Spleen (tissue), 11 donors: ENCODE data around the gene DPEP2NB. TPM values are rescaled to one million over a fixed set of nuclear protein-coding genes. Genes with fewer than 3 reads are reported as not detected.

ENCODE experiments used
- DNase-seq: peaks from one replicate; pipeline ENCODE4 v3.0.0-alpha.2; 2020
- H3K27ac ChIP-seq, 8 donors: fragments of 200-600 bp; sonication (generic) in 7 of 8; 1 replicate in 4 of 8; 2 replicates in 4 of 8; pipeline versions ENCODE4 v1.5.0 to v1.8.0; 2016 to 2021; ENCODE audit warnings: inconsistent platforms in 4 of 8, mild to moderate bottlenecking in 4 of 8, moderate library complexity in 1 of 8
- H3K27me3 ChIP-seq, 7 donors: fragments of 200-600 bp; sonication (generic) in 6 of 7; replicated peaks in 1 of 7; 1 replicate in 4 of 7; 2 replicates in 3 of 7; pipeline versions ENCODE4 v1.5.0 to v1.8.0; 2016 to 2021; ENCODE audit warnings: inconsistent platforms in 3 of 7, mild to moderate bottlenecking in 1 of 7
- H3K36me3 ChIP-seq, 6 donors: fragments of 200-600 bp; sonication (generic) in 5 of 6; 1 replicate in 4 of 6; 2 replicates in 2 of 6; pipeline versions ENCODE4 v1.5.0 to v1.8.0; 2016 to 2021; ENCODE audit warnings: inconsistent platforms in 2 of 6
- H3K4me1 ChIP-seq, 6 donors: fragments of 200-600 bp; sonication (generic) in 5 of 6; 1 replicate in 3 of 6; 2 replicates in 3 of 6; pipeline versions ENCODE4 v1.5.0 to v1.8.0; 2016 to 2021; ENCODE audit warnings: inconsistent platforms in 3 of 6
- H3K4me3 ChIP-seq, 8 donors: fragments of 200-600 bp; sonication (generic) in 7 of 8; 1 replicate in 4 of 8; 2 replicates in 4 of 8; pipeline versions ENCODE4 v1.5.0 to v1.8.0; 2016 to 2021; ENCODE audit warnings: inconsistent platforms in 4 of 8, mild to moderate bottlenecking in 4 of 8, moderate library complexity in 2 of 8
- H3K9me3 ChIP-seq, 8 donors: fragments of 200-600 bp; sonication (generic) in 7 of 8; 1 replicate in 4 of 8; 2 replicates in 4 of 8; pipeline versions ENCODE4 v1.5.0 to v1.8.0; 2016 to 2021; ENCODE audit warnings: inconsistent platforms in 4 of 8
- POLR2A ChIP-seq, 3 donors: fragments of 450-650 bp; IDR thresholded peaks; one replicate each; pipeline ENCODE4 v1.5.1; 2017; ENCODE audit warnings: antibody characterized with exemption in 3 of 3, mild to moderate bottlenecking in 1 of 3
- POLR2AphosphoS5 ChIP-seq, 3 donors: sonication (generic); formaldehyde crosslinking; IDR thresholded peaks; one replicate each; pipeline ENCODE4 v1.5.1; 2017; ENCODE audit warnings: antibody characterized with exemption in 3 of 3
- WGBS, 5 donors: extraction: QIAGEN DNeasy Blood & Tissue Kit in 3 of 5; methylation state at CpG; one replicate each; pipeline versions ENCODE4 v1.1.5 to v1.1.7; 2013 to 2018; 5-methylcytosine and 5-hydroxymethylcytosine counted together
- intact Hi-C: fragments of 100-400 bp; cut with DNase I; formaldehyde crosslinking; loops from one replicate; pipeline ENCODE4 v1.15.0; 2023; ENCODE audit warnings: low total_unique reads
- polyA plus RNA-seq, 3 donors: library from polyadenylated mRNA; stranded (reverse); fragments of 200-250 nt; gene quantifications; one replicate each; pipeline ENCODE4 v1.2.1, GENCODE V29; 2013
- total RNA-seq, 7 donors: library from RNA; depleted of rRNA in 3 of 7; stranded (reverse); fragments of >200 nt in 3 of 7; fragmentation: NEBNext Ultra II Directional in 4 of 7; extraction: Animal tissue kit (Norgen Biotek cat#: 25700) in 4 of 7; gene quantifications; one replicate each; pipeline versions ENCODE4 v1.1.0 to v1.2.1, GENCODE V29; 2016 to 2021
- TF ChIP-seq, protein P1 (sequence below), 11 experiments: fragments of 200-600 bp in 7 of 11; fragments of 450-650 bp in 4 of 11; sonication (generic) in 4 of 11; IDR thresholded peaks in 8 of 11; conservative IDR thresholded peaks in 3 of 11; 1 replicate in 7 of 11; 2 replicates in 4 of 11; pipeline versions ENCODE4 v1.4.0 to v1.8.0; 2016 to 2021; ENCODE audit warnings: antibody characterized with exemption in 11 of 11, inconsistent platforms in 4 of 11, mild to moderate bottlenecking in 1 of 11
- donor health status: healthy with polysubstance abuse.
- donor health status: DM: no; HTN: no; CAD: no; lungs with moderate emphysema.
- donor health status: DM: no; HTN: no; CAD: no.
- donor health status: Bipolar disorder and iron deficiency.
- donor health status: healthy.
- donor health status: DM: no; HTN: no; CAD: no.
- donor health status: DM: yes; HTN: yes; CAD: no.

Gene DPEP2NB
- total and polyA plus RNA-seq, 10 donors: not detected

GRCh38 chr16:68005786-68006286 lies 9.9 kb downstream of the DPEP2NB start:
- DNase-seq: peak; percentile 91
- H3K36me3 ChIP-seq: no peaks in the 10 kb centered on the region

GRCh38 chr16:68005211-68005610 lies 10.5 kb downstream of the DPEP2NB start:
- Histone ChIP-seq H3K27me3 (no peaks in the 10 kb centered on the region), H3K9me3 (no peaks in the 10 kb centered on the region), H3K4me3 (peak overlapping the region in 1 of 8 donors; percentile 57), H3K27ac (peak overlapping the region; percentile 86 to 96 (median 92)), H3K36me3 (no peaks in the 10 kb centered on the region), H3K4me1 (peaks cover 10 to 72% (median 39%) of the 10 kb centered on the region in 6 donors)
- 84 to 91% (median 87%) methylated on average over 9 of the region's 9 CpGs for WGBS, 5 donors
- DNase-seq: no peak
- intact Hi-C loops: no loop called here
- TF ChIP-seq POLR2A (IDR thresholded peaks at IDR 0.05) (no peak), POLR2AphosphoS5 (IDR thresholded peaks at IDR 0.05) (no peak)
- TF ChIP-seq, protein P1, sequence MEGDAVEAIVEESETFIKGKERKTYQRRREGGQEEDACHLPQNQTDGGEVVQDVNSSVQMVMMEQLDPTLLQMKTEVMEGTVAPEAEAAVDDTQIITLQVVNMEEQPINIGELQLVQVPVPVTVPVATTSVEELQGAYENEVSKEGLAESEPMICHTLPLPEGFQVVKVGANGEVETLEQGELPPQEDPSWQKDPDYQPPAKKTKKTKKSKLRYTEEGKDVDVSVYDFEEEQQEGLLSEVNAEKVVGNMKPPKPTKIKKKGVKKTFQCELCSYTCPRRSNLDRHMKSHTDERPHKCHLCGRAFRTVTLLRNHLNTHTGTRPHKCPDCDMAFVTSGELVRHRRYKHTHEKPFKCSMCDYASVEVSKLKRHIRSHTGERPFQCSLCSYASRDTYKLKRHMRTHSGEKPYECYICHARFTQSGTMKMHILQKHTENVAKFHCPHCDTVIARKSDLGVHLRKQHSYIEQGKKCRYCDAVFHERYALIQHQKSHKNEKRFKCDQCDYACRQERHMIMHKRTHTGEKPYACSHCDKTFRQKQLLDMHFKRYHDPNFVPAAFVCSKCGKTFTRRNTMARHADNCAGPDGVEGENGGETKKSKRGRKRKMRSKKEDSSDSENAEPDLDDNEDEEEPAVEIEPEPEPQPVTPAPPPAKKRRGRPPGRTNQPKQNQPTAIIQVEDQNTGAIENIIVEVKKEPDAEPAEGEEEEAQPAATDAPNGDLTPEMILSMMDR (IDR thresholded peaks at IDR 0.05 in 8 of 11, conservative IDR thresholded peaks at IDR 0.05 in 3 of 11): no peak

More at GRCh38 chr16:68005786-68006286, 9.9 kb downstream of the DPEP2NB start:
- Histone ChIP-seq H3K4me3 (peak overlapping the region in 1 of 8 donors; percentile 57), H3K27me3 (no peaks in the 10 kb centered on the region), H3K9me3 (no peaks in the 10 kb centered on the region), H3K4me1 (peaks cover 4 to 66% (median 33%) of the 10 kb centered on the region in 6 donors), H3K27ac (peak overlapping the region; percentile 86 to 96 (median 92))
- intact Hi-C loops: no loop called here
- 21 to 24% (median 22%) methylated on average over 6 of the region's 6 CpGs for WGBS, 5 donors
- TF ChIP-seq, protein P1 (IDR thresholded peaks at IDR 0.05 in 8 of 11, conservative IDR thresholded peaks at IDR 0.05 in 3 of 11): no peak
- peak in 2 of 3 donors; percentile 33 to 86 for TF ChIP-seq POLR2AphosphoS5 (IDR thresholded peaks at IDR 0.05)
- no peak for TF ChIP-seq POLR2A (IDR thresholded peaks at IDR 0.05)

GRCh38 chr16:68003031-68003430 lies 12.7 kb downstream of the DPEP2NB start:
- intact Hi-C loops: no loop called here
- no peak overlapping the region for H3K27ac ChIP-seq
- H3K4me3 ChIP-seq: no peak overlapping the region
- 87 to 96% (median 89%) methylated on average over 4 of the region's 4 CpGs for WGBS, 5 donors
- H3K27me3 ChIP-seq: no peaks in the 10 kb centered on the region
- no peak for DNase-seq
- TF ChIP-seq, protein P1 (IDR thresholded peaks at IDR 0.05 in 8 of 11, conservative IDR thresholded peaks at IDR 0.05 in 3 of 11): no peak
- TF ChIP-seq POLR2A (IDR thresholded peaks at IDR 0.05): no peak
- no peak for TF ChIP-seq POLR2AphosphoS5 (IDR thresholded peaks at IDR 0.05)
- no peaks in the 10 kb centered on the region for H3K36me3 ChIP-seq
- no peaks in the 10 kb centered on the region for H3K9me3 ChIP-seq
- H3K4me1 ChIP-seq: peaks cover 11 to 87% (median 56%) of the 10 kb centered on the region in 6 donors

DNA sequence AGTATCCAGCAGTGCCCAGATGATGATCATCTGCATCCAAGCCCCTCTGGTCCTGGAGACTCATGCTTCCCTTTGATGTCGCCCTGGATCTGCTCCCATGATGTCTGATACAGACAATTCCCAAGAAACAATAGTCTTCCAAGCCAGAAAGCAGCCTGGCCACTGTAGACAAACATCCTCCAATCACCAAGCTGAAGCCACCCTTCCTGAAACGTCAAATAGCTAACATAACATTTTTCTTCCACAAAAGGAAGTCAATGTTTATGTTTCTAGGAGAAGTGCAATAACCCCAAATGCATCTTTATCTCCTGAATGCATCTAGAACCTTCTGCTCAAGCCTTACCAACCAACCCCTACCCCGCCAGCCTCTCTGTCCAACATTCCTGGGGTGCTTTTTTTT lies 15.3 kb downstream of the DPEP2NB start:
- DNase-seq: no peak
- intact Hi-C loops: no loop called here
- no peaks in the 10 kb centered on the region for H3K9me3 ChIP-seq
- TF ChIP-seq, protein P1 (IDR thresholded peaks at IDR 0.05 in 8 of 11, conservative IDR thresholded peaks at IDR 0.05 in 3 of 11): no peak
- no peak for TF ChIP-seq POLR2A (IDR thresholded peaks at IDR 0.05)
- no peak for TF ChIP-seq POLR2AphosphoS5 (IDR thresholded peaks at IDR 0.05)
- H3K27ac ChIP-seq: peak overlapping the region; percentile 73 to 94 (median 90)
- 35 to 58% (median 45%) methylated on average over 3 of the region's 3 CpGs for WGBS, 5 donors
- H3K36me3 ChIP-seq: no peaks in the 10 kb centered on the region
- H3K4me3 ChIP-seq: peak overlapping the region in 3 of 8 donors; percentile 20 to 71 (median 41)
- H3K4me1 ChIP-seq: peaks cover 8 to 88% (median 61%) of the 10 kb centered on the region in 6 donors
- H3K27me3 ChIP-seq: no peaks in the 10 kb centered on the region
